Fibroblast of skin of right quadriceps (primary cell): Measurements from ENCODE around the gene FOXP4.

Experiments
- DNase-seq: peaks from one replicate; pipeline ENCODE4 v3.0.0-alpha.2; 2013

FOXP4 gene

DNA sequence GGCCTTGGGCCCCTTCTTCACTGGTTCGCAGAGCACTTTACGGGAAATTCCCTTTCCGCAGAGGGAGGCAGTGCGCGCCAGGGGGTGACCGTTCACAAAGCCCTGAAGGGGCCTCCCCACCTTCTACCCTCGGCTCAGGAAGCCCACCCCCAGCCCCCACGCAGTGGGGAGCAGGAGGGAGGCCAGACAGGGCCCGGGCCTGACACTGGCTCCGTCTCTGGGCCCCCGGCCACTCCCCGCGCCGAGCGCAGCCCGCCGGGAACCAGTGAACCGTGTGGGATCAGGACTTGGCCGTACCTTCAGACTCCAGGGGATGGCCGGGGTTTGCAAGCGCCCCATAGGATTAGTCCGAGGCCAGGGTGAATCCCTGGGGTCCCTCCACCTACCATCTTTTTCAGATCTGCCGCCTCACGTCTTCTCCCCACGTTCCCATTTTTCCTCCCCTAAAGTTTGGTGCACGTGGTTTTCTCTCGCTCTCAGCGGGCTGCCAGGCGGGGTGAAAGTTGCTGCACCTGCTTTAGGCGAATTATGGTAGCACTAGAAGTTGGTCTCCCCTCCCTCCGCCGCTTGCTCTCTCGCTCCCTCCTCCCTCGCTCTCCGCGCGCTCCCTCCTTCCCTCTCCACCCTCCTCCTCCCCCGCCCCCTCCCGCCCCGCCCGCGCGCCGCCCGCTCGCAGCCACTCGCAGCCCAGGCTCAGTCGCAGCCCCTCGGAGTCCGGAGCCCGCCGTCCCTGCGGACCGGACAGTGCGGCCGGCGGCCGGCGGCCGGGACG is at the start of gene FOXP4:
Gene FOXP4 (plus strand): TSS at position 679 of the 772 bp plus-strand sequence. CDS start 19,380 bp downstream, outside the sequence.
- DNase-seq, result peak; percentile 94

- no peak for DNase-seq
Observed at GRCh38 chr6:41497573-41497972, 48.6 kb upstream of the FOXP4 start.

DNA sequence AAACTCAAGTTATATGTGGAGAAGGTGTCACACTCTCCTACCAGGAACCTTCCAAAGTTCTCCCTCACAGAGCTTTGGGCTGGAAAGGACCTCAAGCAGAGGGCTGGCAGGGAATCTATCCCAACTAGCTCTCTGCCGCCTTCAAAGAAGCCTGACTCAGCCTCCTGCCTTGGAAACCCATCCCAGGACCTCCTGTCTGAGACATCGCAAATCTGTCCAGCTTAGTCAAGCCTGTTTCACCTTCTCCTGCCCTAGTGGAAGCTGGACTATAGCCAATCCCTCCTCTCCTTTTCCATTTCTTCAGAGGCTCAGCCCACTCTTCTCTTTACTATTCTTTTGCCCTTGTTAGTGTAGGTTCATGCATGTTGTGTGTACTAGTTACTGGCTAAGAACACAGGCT is 48.2 kb upstream of the FOXP4 start:
- peak; percentile 69 for DNase-seq

GRCh38 chr6:41498968-41499599 is 47.1 kb upstream of the FOXP4 start:
- DNase-seq, result no peak

GRCh38 chr6:41500561-41500960 is 45.6 kb upstream of the FOXP4 start:
- DNase-seq, result no peak

GRCh38 chr6:41502566-41502916 is 43.6 kb upstream of the FOXP4 start:
- DNase-seq, result no peak

GRCh38 chr6:41502917-41503671 is 43.1 kb upstream of the FOXP4 start:
- peak; percentile 20 for DNase-seq

DNA sequence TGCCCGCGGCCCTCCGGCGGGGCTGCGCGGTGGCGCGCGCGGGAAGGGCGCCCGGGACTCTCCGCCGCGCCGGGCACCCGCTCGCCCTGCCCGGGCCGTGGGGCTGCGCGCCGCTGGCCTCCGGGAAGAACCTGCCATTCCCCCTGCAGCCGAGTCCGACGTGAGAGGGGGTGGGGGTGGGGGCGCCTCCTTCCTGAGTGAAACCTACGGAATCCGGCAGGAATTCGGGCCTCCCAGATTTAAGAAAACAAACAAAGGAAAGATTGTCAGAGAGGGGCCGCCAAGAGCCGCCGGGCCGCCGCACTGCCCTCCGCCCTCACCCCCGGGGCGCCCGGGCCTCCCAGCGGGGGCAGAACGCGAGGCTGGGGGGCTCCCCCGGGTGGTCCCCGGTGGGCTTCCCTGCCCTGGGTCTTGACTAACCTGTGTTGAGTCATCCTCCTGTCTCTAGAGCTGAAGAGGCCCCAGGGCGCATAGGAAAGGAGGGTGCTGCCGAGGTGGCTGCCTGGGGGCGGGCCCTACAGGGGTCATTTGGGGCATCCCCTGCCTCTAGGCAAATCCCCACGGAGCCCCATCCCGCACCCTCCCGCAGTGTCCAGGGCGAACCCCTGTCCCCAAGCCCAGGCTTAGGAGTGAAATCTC is 42.2 kb upstream of the FOXP4 start:
- peak; percentile 74 for DNase-seq

- DNase-seq, result peak; percentile 9
Observed at GRCh38 chr6:41504466-41505121, 41.6 kb upstream of the FOXP4 start.

DNA sequence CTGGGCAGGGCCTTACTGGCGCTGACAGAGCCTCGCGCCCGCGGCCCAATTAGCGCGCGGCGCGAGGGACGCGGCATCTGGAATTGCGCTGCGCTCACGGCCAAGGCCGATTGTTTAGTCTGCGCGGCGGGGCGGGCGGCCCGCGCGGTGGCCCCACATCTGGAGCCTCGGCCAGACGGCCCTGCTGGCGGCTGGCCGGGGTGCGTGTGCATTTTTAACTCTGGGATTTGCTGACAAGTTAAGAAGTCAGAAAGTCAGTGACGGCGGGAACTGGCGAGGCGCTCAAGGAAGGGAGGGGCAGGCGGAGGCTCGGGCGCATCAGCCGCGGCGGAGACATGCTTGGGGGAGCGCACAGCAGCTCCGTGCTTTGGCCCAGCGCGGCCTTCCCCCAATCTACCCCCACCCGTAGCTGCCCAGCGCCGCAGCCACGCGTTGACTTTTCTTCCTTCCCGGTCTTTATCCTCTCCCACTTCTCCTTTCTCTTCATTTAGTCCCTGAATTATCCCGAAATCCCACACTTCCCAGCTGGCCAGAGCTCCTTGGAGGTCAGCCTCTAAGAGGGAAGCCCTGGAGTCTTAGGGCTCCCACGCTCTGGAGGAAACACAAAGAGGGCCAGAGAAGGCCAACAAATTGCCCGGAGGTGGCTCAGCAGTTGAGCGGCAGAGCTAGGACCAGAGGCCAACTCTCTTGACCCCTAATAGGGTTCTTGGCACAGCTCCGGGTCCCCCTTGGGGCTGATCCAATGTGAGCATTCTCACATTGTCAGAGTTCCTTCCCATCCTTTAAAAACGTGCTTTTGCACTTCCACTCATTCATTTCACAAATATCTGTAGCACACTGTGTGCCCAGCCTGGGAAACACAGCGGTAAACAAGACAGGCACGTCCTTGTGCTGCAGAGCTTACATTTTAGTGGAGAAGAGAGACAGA is 40.8 kb upstream of the FOXP4 start:
- peak; percentile 77 for DNase-seq

GRCh38 chr6:41508479-41508878 is 37.7 kb upstream of the FOXP4 start:
- no peak for DNase-seq

GRCh38 chr6:41509580-41509979 is 36.6 kb upstream of the FOXP4 start:
- DNase-seq, result no peak

DNA sequence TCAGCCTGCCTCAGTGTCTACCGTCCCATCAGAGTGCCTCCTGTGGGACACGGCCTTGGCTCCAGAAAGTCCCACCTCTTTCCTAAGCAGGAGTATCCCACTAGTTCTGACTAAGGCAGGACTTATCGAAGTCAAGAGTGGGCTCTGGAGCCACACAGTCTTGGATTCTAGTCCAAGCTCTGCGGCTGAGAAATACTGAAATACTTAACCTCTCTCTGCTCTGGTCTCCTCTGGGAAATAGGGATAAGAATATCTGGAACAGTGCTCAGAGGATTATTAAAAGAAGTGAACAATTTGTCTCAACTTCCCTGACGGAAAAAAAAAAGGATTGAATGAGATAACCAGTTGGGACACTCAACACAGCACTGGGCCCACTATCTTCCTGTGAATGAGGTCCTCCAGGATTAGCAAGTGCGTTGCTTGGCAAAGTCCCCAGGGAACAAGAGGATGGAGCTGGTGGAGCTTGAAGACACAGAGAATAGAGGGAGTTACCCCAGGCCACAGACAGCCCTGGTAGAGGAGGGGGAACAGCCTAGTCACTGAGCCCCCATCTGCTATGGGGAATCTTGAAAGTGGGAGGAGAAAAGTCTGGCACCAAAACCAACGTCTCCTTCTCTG is 34.6 kb upstream of the FOXP4 start:
- no peak for DNase-seq

DNA sequence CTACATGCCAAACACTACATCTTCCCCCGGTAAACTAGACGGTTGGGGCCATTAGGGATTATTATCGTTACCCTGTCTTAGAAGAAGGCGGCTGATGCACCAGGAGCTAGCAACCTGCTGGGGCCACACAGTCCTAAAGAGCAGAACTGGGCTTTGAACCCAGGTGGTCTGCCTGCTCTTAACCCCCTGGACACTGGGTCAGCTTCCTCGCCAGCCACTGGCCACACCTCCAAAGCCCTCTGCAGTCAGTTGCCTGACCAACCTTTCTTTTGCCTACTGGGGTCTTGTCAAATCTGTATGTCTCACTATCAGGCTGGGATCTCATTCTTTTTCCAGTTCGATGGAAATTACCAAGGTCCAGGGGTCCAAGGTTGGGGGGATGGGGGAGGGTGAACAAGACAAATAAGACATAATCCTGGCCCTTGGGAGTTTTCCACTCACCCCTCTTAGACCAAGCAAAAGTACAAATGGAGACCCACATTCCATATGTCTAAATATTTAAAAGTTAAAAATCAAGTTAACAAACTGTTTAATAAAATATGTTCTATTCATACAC is 34.0 kb upstream of the FOXP4 start:
- DNase-seq, result no peak

GRCh38 chr6:41515995-41516394 is 30.2 kb upstream of the FOXP4 start:
- no peak for DNase-seq

GRCh38 chr6:41518118-41518517 is 28.1 kb upstream of the FOXP4 start:
- no peak for DNase-seq

GRCh38 chr6:41519305-41519744 is 26.9 kb upstream of the FOXP4 start:
- no peak for DNase-seq

GRCh38 chr6:41519745-41520699 is 26.2 kb upstream of the FOXP4 start:
- DNase-seq, result no peak

GRCh38 chr6:41522780-41523548 is 23.2 kb upstream of the FOXP4 start:
- DNase-seq, result no peak
